Testis (tissue), 2 donors: Measurements from ENCODE around the gene SLK.

ENCODE experiments used
- CTCF ChIP-seq, 3 experiments: fragments of 450-650 bp in 2 of 3; fragments of 200-600 bp in 1 of 3; sonication (generic) in 1 of 3; IDR thresholded peaks; one replicate each; pipeline ENCODE4 v1.5.1; 2016 to 2019; ENCODE audit warnings: antibody characterized with exemption in 3 of 3, mild to moderate bottlenecking in 2 of 3, moderate library complexity in 1 of 3
- POLR2A ChIP-seq: fragments of 450-650 bp; IDR thresholded peaks from one replicate; pipeline ENCODE4 v1.6.1; 2017; ENCODE audit warnings: antibody characterized with exemption, mild to moderate bottlenecking, moderate library complexity

- TF ChIP-seq POLR2A (no peak), CTCF (IDR thresholded peaks at IDR 0.05) (no peak)
Observed at GRCh38 chr10:104041891-104042535, 75.1 kb downstream of the SLK start.
